ENCODE measurements around the gene DLEC1. TPM values are rescaled to one million over a fixed set of nuclear protein-coding genes. Genes with fewer than 3 reads are reported as not detected.

The DLEC1 gene
- total and polyA plus RNA-seq, 2 experiments from 2014 or later, result 0.31 to 0.66 TPM

- TF ChIP-seq EZH2phosphoT487 (IDR thresholded peaks at IDR 0.05; ENCODE audit: unreplicated experiment), result no peak
- no peak for TF ChIP-seq ZNF114 (CRISPR knock-in tag; IDR thresholded peaks at IDR 0.05)
- no peak for TF ChIP-seq ETS1 (IDR thresholded peaks at IDR 0.05)
Measured at GRCh38 chr3:38154625-38155255, 115.7 kb downstream of the DLEC1 start (continued).

DNA sequence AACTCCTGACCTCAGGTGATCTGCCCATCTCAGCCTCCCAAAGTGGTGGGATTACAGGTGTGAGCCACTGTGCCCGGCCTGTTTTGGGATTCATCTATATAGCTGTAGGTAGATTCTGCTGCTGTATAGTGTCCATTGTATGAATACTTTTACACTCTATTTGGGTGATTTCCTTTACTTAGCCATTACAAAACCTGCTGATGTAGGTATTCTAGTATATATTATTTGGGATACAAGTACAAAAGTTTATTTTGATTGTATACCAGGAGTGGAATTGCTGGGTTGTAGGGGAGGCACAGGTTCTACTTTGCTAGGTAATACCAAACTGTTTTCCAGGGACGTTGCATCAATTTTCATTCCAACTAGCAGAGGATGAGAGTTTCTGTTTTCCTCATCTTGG, 116.8 kb downstream of the DLEC1 start:
- H3K27me3 Mint-ChIP-seq (ENCODE audit: insufficient read depth, low read depth, poor library complexity), result peaks cover 3% of the 10 kb centered on the region

More for the DNA sequence above, 116.8 kb downstream of the DLEC1 start:
- Mint-ChIP-seq H3K4me3 (no peak overlapping the region), H3K9me3 (no peaks in the 10 kb centered on the region), H3K36me3 (ENCODE audit: low read depth) (no peaks in the 10 kb centered on the region), H3K27ac (no peak overlapping the region), H3K4me1 (peaks cover 4% of the 10 kb centered on the region; the same call in 1 of the 3 replicates)
- Histone ChIP-seq H3K79me2 (replicated peaks; ENCODE audit: insufficient read depth) (no peaks in the 10 kb centered on the region), H2AFZ (no peak overlapping the region), H3K27me3 (ENCODE audit: insufficient read depth) (no peaks in the 10 kb centered on the region), H3K9me2 (ENCODE audit: insufficient read depth) (peaks cover 12% of the 10 kb centered on the region), H3K4me3 (no peak overlapping the region), H4K20me1 (replicated peaks; ENCODE audit: insufficient read depth) (no peaks in the 10 kb centered on the region), H3F3A (replicated peaks; ENCODE audit: low read depth) (peaks cover 6% of the 10 kb centered on the region; the same call in 1 of the 2 replicates), H3K27ac (ENCODE audit: low read depth) (no peak overlapping the region), H3K36me3 (ENCODE audit: insufficient read depth) (no peaks in the 10 kb centered on the region), H3K4me2 (no peak overlapping the region), H3K4me1 (ENCODE audit: insufficient read depth) (no peaks in the 10 kb centered on the region)
- no peak for TF ChIP-seq ZNF331 (CRISPR knock-in tag; IDR thresholded peaks at IDR 0.05; ENCODE audit: low read depth)
- no peak for TF ChIP-seq EZH2 (IDR thresholded peaks at IDR 0.05; ENCODE audit: low read depth, unreplicated experiment)
- no peak for TF ChIP-seq CTCF (conservative IDR thresholded peaks at IDR 0.05; ENCODE audit: low read depth in 2 of 2)
- TF ChIP-seq NANOG (IDR thresholded peaks at IDR 0.05; ENCODE audit: borderline replicate concordance), result no peak
- TF ChIP-seq CREB1 (CRISPR knock-in tag; IDR thresholded peaks at IDR 0.05; ENCODE audit: low read depth), result no peak
- TF ChIP-seq JUNB (IDR thresholded peaks at IDR 0.05; ENCODE audit: unreplicated experiment), result no peak
- TF ChIP-seq ZNF462 (CRISPR knock-in tag; IDR thresholded peaks at IDR 0.05), result no peak
- no peak for TF ChIP-seq REST (IDR thresholded peaks at IDR 0.05; ENCODE audit: unreplicated experiment)
- DNase-seq (ENCODE audit: low spot score), result no peak
- ATAC-seq, result no peak

Data from GM23338 (cell line).